Ascending aorta (tissue), 2 donors: Measurements from ENCODE around the gene ATXN10. TPM values are rescaled to one million over a fixed set of nuclear protein-coding genes. Genes with fewer than 3 reads are reported as not detected.

ENCODE experiments used
- DNase-seq, 2 donors: peaks; one replicate each; pipeline ENCODE4 v3.0.0-alpha.2; 2019; ENCODE audit warnings: low spot score in 2 of 2
- H3K27ac ChIP-seq, 2 donors: fragments of 200-600 bp; sonication (generic); one replicate each; pipeline ENCODE4 v1.5.1; 2016 to 2017; ENCODE audit warnings: mild to moderate bottlenecking in 1 of 2
- H3K27me3 ChIP-seq: fragments of 200-600 bp; sonication (generic); one replicate; pipeline ENCODE4 v1.5.1; 2017
- H3K36me3 ChIP-seq, 2 donors: fragments of 200-600 bp; sonication (generic); one replicate each; pipeline ENCODE4 v1.5.1; 2016
- H3K4me1 ChIP-seq, 2 donors: fragments of 200-600 bp; sonication (generic); one replicate each; pipeline ENCODE4 v1.5.1; 2016 to 2017; ENCODE audit warnings: mild to moderate bottlenecking in 1 of 2
- H3K4me3 ChIP-seq, 2 donors: fragments of 200-600 bp; sonication (generic); one replicate each; pipeline ENCODE4 v1.5.1; 2016 to 2017; ENCODE audit warnings: mild to moderate bottlenecking in 1 of 2
- H3K9me3 ChIP-seq, 2 donors: fragments of 200-600 bp; sonication (generic); one replicate each; pipeline ENCODE4 v1.5.1; 2016
- intact Hi-C: fragments of 100-400 bp; cut with DNase I; formaldehyde crosslinking; loops from one replicate; pipeline ENCODE4 v1.15.1; 2023
- total RNA-seq: library from RNA; depleted of rRNA; stranded (reverse); fragments of >200 nt; gene quantifications from one replicate; pipeline ENCODE4 v1.1.0, GENCODE V29; 2016
- TF ChIP-seq, protein P1 (sequence below), 3 experiments: fragments of 200-600 bp in 2 of 3; fragments of 450-650 bp in 1 of 3; sonication (generic) in 2 of 3; IDR thresholded peaks; one replicate each; pipeline ENCODE4 v1.5.1; 2016 to 2019; ENCODE audit warnings: antibody characterized with exemption in 3 of 3, mild to moderate bottlenecking in 1 of 3, moderate library complexity in 1 of 3

Gene ATXN10
- total RNA-seq, 1 donor from 2014 or later = 82.1 TPM

DNA sequence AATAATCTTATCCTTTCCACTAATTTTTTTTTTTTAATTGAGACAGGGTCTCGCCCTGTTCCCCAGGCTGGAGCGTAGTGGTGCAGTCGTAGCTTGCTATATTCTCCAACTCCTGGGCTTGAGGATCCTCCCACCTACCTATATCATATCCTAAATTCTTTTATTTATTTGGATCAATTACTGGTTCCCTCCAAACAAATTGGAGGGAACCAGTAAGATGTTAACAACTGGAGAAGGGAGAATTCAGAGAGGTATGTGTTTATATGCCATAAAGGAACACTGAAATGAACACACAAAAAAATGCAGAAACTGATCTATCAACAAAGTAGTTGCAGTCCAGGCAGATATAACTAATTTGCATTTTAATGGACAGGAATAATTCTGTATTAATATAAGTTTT is 63.6 kb downstream of the ATXN10 start:
- Histone ChIP-seq H3K27ac (no peak overlapping the region), H3K4me1 (no peaks in the 10 kb centered on the region), H3K4me3 (no peak overlapping the region), H3K27me3 (no peaks in the 10 kb centered on the region), H3K9me3 (no peaks in the 10 kb centered on the region), H3K36me3 (peaks cover 10 to 31% of the 10 kb centered on the region in 2 donors)
- DNase-seq = no peak
- TF ChIP-seq, protein P1, sequence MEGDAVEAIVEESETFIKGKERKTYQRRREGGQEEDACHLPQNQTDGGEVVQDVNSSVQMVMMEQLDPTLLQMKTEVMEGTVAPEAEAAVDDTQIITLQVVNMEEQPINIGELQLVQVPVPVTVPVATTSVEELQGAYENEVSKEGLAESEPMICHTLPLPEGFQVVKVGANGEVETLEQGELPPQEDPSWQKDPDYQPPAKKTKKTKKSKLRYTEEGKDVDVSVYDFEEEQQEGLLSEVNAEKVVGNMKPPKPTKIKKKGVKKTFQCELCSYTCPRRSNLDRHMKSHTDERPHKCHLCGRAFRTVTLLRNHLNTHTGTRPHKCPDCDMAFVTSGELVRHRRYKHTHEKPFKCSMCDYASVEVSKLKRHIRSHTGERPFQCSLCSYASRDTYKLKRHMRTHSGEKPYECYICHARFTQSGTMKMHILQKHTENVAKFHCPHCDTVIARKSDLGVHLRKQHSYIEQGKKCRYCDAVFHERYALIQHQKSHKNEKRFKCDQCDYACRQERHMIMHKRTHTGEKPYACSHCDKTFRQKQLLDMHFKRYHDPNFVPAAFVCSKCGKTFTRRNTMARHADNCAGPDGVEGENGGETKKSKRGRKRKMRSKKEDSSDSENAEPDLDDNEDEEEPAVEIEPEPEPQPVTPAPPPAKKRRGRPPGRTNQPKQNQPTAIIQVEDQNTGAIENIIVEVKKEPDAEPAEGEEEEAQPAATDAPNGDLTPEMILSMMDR (IDR thresholded peaks at IDR 0.05) = no peak
- intact Hi-C loops = no loop called here

DNA sequence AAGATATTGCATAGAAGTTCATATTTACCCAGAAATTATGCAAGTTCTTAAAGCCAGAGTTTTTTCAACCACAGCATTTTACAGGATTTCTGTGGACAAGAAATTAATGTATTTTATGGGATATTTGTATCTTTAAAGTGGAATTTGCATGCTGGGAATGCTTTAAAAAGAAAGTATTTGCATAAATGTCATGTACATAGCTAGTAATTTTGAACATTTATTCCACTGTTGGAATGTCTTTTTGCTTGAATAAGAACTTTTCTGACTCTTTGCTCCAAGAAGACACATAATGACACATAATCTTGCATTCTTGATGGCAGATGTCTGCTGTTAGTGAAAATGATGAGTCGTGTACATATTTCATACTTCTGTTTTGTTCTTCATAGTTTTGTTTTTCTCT is 66.6 kb downstream of the ATXN10 start:
- Histone ChIP-seq H3K27me3 (no peaks in the 10 kb centered on the region), H3K9me3 (no peaks in the 10 kb centered on the region), H3K36me3 (peaks cover 21 to 46% of the 10 kb centered on the region in 2 donors), H3K4me3 (no peak overlapping the region), H3K4me1 (peaks cover 0 to 13% of the 10 kb centered on the region in 2 donors), H3K27ac (no peak overlapping the region)
- DNase-seq = no peak
- TF ChIP-seq, protein P1 (IDR thresholded peaks at IDR 0.05) = no peak
- intact Hi-C loops = no loop called here

DNA sequence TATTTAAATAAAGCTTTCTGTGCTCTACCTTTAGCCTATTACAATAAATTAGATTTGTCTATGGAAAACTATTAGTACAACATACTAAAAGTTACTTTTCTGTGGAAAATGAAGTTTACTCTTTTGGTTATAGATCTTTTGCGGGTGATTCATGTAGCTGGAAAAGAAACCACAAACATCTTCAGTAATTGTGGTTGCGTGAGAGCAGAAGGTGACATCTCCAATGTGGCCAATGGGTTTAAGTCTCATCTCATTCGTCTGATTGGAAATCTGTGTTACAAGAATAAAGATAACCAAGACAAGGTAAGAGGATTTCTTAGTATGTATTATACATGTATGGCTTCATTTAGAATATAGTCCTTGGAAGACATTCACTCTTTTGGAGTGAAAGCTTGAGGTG is 68.6 kb downstream of the ATXN10 start:
- TF ChIP-seq, protein P1 (IDR thresholded peaks at IDR 0.05) = no peak
- Histone ChIP-seq H3K36me3 (peaks cover 21 to 46% of the 10 kb centered on the region in 2 donors), H3K9me3 (no peaks in the 10 kb centered on the region), H3K4me1 (peaks cover 3 to 33% of the 10 kb centered on the region in 2 donors), H3K4me3 (no peak overlapping the region), H3K27me3 (no peaks in the 10 kb centered on the region), H3K27ac (no peak overlapping the region)
- intact Hi-C loops = no loop called here
- no peak for DNase-seq

DNA sequence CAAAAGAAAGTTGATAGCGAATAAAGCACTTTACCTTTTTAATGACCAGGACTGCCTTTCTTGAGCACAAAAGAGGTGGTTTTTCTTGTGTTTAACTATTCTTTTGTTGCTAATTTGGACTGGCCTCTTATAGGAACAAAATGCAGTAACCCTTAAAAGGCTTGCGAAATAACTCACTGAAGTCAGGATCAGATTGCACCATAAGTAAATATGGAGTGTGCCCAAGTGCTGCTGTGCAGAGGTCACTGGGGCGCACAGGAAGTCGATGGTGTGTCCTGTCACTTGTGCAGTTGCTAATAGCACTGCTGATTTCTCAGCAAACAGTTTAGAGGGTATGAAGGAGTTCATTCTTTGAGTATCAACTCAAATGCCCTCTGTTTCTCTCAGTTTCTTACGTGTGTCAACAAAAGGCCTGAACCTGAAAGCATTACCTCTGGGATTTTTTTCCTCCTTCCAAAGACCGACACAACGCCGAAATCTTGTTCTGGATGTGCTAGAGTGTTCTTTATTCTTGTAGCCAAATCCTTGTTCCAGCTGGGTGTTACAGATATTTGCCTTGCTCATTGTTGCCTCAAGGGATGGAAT is 71.3 kb downstream of the ATXN10 start:
- Histone ChIP-seq H3K27ac (peak overlapping the region; percentile 75 to 90), H3K4me3 (no peak overlapping the region), H3K9me3 (no peaks in the 10 kb centered on the region), H3K27me3 (no peaks in the 10 kb centered on the region), H3K4me1 (peaks cover 3 to 33% of the 10 kb centered on the region in 2 donors), H3K36me3 (peaks cover 21 to 36% of the 10 kb centered on the region in 2 donors)
- intact Hi-C loops = no loop called here
- TF ChIP-seq, protein P1 (IDR thresholded peaks at IDR 0.05) = no peak
- peak in 1 of 2 donors; percentile 69 for DNase-seq

DNA sequence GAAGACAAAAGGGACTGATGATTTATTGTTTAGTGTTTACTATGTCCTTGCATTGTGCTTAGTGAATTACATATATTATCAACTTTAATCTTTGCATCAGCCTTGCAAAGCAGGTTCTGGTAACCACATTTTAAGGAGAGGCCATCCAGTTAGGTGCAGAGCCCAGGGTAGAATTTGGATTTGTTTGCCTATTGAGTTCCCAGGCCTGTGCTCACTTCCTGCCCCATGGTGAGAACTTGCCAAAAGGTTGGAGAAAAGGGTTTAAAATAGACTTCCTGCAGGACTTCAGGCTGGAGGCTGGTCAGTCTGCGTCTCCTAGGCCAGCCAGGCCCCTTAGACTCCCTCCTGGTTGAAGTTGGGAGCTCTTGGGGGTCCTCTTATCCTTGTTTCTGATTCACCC is 72.1 kb downstream of the ATXN10 start:
- Histone ChIP-seq H3K4me3 (no peak overlapping the region), H3K27ac (peak overlapping the region; percentile 75 to 90), H3K36me3 (peaks cover 20 to 34% of the 10 kb centered on the region in 2 donors), H3K4me1 (peaks cover 3 to 33% of the 10 kb centered on the region in 2 donors), H3K27me3 (no peaks in the 10 kb centered on the region), H3K9me3 (no peaks in the 10 kb centered on the region)
- TF ChIP-seq, protein P1 (IDR thresholded peaks at IDR 0.05) = no peak
- intact Hi-C loops = no loop called here
- peak in 1 of 2 donors; percentile 76 for DNase-seq
